ENCODE results near the gene TRPC5OS.

Gene TRPC5OS

DNA sequence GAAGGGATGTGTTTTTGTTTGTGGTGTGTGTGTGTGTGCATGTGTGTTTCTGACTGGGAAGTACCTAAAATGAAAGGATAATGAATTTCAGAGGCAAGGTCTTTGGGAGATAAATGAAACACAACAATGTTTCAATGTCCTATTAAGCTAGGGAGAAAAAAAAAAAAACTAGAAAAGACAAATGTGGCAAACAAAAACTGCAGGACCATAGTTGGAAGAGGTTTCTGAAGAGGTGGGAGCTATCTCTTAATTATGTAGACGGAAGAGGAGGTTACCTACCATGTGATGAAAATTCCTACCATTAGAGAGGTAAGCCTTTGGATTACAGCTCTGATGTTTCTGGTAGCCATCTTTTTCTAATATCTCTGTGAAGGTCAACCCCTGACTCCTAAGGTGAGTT lies at the start of gene TRPC5OS:
Gene TRPC5OS, plus strand, starts transcription at position 301 of the 400 bp plus-strand sequence. CDS start 25,669 bp downstream, outside the sequence.
- DNase-seq: no peak

GRCh38 chrX:111829345-111829744 lies 46.6 kb upstream of the TRPC5OS start:
- no peak for DNase-seq

DNA sequence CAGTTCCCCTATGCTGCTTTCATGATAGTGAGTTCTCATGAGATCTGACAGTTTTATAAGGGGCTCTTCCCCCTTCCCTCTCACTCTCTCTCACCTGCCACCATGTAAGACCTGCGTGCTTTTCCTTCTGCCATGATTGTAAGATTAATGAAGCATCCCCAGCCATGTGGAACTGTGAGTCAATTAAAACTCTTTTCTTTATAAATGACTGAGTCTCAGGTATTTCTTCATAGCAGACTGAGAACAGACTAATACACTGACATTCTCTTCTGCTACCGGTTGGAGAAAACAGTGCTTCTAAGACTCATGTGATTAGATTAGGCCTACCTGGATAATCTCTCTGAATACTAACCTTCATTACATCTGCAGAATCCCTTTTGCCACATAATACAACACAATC lies 45.4 kb upstream of the TRPC5OS start:
- no peak for DNase-seq

GRCh38 chrX:111831343-111831742 lies 44.6 kb upstream of the TRPC5OS start:
- peak; percentile 42 for DNase-seq

- peak; percentile 15 for DNase-seq
Observed at GRCh38 chrX:111837197-111837596, 38.8 kb upstream of the TRPC5OS start.

DNA sequence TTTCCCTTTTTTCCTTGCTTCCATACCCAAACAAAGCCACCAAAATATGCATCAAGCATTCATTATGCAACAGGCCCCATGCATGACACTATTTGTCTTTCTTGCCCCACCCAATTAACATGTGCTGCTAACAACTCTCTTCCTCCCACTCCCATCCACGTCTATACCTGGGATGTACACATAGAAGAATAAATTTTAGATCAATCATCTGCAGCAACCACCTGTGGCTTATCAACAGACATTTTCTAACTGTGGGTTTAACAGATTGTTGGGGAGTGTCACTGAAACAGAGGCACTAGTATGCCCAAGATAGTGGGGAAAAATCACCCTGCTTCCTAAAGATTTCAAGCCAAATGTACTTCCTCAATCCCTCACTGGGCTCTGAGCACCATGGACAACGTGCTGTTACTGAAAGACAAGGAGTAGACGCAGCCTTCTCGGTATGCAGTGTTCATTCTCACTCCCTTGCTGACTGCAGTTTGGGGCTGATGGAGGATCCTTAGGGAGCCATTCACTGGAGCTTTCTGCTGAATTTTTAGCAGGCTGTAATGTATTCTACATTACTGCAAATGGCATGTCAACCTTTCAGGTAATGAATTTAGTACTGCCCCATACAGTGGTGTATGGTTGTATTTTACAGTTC lies 28.4 kb upstream of the TRPC5OS start:
- no peak for DNase-seq

DNA sequence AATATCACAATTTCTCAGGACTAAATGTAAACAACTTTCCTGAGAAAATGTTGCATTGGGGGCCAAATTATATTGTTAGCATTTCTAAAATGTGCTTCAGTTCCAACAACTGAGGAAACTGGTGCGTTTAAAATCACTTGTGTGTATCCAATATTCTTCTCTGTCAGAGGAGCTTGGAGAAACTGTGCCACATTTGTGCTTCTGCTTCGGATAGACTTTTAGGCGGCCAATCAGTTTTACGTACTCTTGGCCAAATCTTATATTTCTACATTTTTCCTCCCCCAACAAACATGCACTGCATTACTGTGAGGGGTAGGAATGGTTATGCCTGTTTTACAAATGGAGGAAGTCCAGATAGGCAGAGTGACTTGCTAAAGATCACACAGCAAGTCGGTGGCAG lies 27.4 kb upstream of the TRPC5OS start:
- DNase-seq: no peak

DNA sequence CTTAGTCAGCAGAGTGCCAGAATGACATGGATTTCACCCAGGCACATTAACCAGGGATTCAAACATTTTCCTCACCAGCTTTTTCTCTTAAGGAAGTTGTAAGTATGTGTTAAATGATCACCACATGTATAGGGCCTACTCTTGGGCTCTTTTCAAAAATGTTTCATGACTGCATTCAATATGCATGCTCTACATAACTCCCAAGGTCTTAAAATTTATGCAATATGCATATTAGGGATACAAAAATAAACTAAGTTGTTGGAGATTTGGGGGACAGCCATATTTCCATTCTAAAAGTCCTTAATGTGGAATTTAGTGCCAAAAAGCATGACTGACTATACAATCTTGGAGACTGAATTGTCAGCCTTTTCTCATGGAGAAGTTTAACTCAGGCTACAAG lies 25.0 kb upstream of the TRPC5OS start:
- DNase-seq: no peak

DNA sequence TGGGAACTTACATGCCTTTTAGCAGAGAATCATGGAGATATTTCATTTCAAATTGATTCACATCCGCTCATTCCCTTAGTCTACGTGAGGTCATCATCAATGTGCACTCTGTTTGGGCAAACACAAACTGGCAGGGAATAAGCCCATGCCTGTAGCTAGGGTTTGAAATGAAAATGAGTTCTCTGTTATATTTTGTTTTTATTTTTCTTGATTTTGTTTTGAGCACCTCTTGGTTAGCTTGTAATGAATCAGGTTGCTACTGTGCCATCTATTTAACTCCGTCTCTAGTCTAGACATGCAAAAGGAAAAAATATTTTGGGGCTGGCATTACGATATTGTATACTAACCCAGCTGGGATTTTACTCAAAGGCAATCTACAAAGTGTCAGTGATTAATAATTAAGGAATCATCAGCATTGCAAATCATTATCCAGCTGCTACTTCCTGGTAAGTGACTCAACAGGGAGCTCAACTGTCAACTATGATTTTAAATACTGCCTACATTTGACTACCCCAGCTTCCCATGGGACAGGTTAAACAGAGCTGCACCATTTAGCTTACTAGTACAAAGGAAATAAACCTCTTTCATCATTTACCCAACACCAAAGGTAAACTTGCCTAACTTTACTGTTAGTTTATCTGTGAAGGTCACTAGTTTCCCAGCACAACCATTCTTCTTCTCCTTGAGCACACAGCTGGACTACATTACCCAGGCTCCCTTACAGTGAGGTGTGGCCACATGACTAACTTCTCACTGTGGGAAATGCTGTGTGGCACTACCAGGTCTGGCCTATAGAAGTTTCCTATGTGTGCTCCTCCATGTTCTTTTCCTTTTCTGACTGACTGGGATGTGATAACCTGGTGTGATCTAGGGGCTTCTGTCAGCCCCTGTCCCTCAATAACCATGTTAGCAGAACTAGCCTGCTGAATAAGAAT lies 21.2 kb upstream of the TRPC5OS start:
- DNase-seq: no peak

DNA sequence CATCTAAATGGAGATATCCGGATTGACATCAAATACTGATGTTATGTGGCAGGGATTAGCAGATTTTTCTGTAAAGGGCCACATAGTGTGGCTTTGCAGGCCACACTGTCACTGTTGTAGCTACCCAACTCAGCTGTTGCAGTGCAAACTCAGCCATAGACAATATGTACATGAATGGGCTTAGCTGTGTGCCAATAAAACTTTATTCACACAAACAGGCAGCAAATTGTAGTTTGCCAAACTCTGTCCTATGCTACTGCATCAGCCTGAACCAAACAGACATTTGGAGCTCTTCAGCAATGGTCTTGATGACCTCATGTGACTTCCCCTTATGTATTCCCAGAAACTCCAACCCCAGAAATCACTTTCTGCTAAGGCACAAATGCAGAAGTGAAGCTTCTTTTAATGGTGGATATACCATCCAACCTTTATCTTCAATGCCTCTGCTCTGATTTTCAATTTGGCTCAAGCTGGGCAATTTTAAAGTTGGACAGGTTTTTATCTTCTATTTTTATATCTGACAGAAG lies 18.4 kb upstream of the TRPC5OS start:
- no peak for DNase-seq

DNA sequence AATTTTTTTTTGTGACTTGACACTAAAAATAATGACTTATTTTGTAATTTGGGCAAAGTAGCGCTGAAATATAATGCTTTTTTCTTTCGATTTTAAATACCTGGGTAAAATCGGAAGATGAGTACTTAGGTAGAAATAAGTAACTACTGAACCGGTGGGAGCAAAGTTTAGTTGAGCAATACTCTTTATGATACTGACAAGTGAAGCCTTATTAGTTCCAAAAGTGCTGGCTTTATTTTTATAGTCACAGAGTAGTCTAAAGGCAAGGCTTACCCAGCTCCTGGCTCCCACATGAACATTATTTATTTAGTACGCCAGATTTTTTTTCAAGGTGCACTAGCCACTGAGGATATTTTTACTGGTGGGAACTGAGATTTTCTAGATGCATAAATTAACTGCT lies 14.4 kb upstream of the TRPC5OS start:
- DNase-seq: no peak

GRCh38 chrX:111867236-111867635 lies 8.7 kb upstream of the TRPC5OS start:
- DNase-seq: no peak

GRCh38 chrX:111868726-111869638 lies 7.0 kb upstream of the TRPC5OS start:
- peak; percentile 3 for DNase-seq

- peak; percentile 60 for DNase-seq
Observed at GRCh38 chrX:111869639-111870034, 6.3 kb upstream of the TRPC5OS start.

DNA sequence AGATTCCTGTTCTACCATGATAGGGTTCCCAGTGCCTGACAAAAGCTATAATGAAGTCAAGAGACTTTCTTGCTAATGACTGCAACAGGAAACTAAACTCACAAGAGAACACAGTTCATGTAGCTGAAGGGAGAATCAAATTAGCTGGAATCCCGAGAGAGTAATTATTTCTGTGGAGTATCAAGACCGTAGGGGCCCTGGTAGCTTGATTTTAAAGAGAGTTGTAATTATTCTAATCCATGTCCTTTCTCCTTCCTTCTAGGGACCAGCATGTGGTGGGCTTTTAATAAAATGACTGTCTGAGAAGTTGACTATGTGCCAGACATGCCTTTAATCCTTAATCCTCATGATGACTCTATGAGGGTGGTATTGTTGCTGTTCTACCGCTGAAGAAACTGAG lies 1.7 kb upstream of the TRPC5OS start:
- DNase-seq: no peak

GRCh38 chrX:111876646-111877045 lies 665 bp downstream of the TRPC5OS start:
- DNase-seq: no peak

- DNase-seq: no peak
Observed at GRCh38 chrX:111877681-111878080, 1.7 kb downstream of the TRPC5OS start.

GRCh38 chrX:111880735-111881134 lies 4.8 kb downstream of the TRPC5OS start:
- DNase-seq: no peak

DNA sequence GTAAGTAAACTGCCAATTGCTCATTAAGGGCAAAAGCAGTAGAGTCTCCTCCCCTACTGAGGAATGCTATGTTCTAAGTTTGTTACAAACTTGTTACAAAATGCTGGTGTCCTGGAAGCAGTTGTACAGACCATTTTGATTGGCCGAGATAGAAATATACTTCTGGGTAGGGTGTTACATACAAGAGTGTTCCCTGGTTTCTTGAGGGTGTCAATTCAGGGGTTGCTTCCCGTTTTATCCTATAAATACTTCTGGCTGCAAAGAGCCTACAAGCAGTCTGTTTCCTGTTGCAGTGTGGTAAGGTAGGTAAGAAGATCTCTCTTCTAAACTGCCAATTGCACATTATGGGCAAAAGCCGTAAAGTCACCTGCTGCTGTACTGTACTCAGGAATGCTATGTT lies 5.7 kb downstream of the TRPC5OS start:
- no peak for DNase-seq

DNA sequence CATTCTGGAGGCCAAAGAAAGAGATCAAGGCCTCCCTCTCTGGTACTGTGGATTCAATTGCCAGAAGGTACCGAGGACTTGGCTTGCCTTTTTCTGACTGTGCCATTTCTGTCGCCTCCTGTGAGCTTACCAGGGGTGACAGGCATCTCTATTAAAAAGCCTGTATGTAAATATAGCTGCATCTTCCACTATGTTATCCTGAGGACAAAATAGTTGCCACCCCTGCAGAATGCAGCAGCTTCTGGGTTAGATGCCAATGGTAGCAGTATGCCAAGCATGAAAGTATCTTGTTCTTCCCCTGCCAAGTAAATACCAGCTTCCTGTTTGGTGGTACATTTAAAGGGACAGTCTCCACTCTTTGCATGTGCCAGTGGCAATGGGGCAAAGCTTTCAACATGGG lies 10.7 kb downstream of the TRPC5OS start:
- no peak for DNase-seq

DNA sequence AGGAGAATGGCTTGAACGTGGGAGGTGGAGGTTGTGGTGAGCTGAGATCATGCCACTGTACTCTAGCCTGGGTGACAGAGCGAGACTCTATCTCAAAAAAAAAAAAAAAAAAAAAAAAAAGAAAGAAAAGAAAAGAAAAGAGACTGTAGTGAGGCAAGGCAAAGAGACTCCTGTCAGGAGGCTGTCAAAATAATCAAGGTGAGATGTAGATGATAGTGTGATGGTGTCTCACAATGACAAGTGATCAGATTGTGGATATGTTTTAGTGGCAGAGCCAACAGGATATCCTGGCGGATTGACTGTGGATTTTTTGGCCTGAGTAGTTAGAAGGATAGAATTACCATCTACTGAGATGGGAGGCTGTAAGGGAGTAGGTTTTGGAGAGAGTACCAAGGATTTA lies 12.6 kb downstream of the TRPC5OS start:
- no peak for DNase-seq

DNA sequence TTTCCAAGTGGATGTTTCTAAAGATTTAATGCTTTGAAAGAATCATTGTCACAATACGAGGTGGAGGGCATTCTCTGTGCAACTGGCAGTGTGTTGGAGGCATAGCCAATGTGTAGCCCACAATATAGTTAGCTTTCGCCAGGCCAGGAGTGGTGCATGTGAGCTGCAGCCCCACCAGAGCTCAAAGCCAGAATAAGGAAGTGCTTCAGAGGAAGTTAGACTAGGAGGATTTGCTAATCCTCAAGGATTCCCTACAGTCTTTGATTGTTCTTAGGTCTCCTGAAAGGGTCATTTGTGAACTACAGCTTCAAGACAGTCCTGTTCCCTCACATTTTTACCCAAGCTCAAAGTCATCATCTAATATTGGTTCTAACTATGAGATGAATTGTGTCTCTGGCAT lies 16.4 kb downstream of the TRPC5OS start:
- DNase-seq: no peak

GRCh38 chrX:111896148-111896547 lies 20.2 kb downstream of the TRPC5OS start:
- no peak for DNase-seq
